Fibroblast of gingiva (primary cell): ENCODE measurements around the gene RNF138.
"Not testable (repeated sequence)": the region's sequence is repeated elsewhere in the genome, so short reads cannot be mapped to it uniquely, and the experiment has no call there.

Experiments used
- DNase-seq: peaks from one replicate; pipeline ENCODE4 v3.0.0-alpha.2; 2011; ENCODE audit warnings: low read depth

The RNF138 gene

DNA sequence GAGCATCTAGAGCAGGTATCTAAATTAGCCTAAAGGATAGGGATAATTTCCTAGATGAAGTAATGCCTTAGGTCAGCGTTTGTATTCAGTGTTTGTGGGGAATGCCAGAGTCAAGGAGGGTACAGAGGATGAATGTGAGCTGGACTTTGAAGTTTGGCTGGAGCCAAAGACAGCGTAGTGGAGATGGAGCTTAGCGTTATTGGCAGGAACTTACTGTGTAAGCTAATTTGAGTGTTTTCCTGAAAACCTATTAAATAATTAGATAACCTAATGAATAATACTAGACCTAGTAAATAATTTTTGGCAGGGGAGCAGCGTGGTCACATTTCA lies 4.2 kb downstream of the RNF138 start:
- no peak for DNase-seq

DNA sequence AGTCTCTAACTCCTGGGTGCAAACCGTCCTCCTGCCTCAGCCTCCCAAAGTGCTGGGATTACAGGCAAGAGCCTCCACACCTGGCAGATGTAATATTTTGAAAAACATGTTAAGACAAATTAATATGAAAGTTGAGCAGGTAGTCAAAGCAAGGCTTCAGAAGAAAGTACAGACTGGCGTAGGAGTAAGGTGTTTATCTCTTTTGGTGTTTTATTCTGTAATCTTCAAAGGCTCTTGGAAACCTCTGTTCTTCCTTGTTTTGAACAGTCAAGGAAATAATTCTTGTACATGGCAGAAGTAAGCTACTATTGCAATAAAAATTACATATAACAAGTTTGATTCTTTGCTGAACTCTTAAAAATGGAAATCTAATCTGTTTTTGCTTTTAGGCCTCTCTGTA lies 5.3 kb downstream of the RNF138 start:
- DNase-seq: no peak

DNA sequence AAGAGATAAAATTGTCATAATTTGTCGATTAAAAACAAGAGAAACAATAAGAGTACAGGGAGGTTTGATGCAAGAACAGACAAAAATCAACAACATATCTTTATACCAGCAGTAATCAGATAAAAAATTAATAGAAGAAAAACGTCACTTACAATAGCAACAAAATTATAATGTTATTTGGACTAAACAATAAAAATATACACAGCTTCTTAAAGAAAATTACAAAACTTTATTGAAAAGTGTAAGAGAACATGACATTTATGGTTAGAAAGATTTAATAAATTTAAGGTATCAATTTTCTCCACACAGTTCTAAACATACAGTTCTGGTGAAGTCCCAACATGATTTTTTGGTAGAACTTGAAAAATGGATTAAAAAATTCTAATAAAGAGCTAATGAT lies 12.8 kb downstream of the RNF138 start:
- no peak for DNase-seq

DNA sequence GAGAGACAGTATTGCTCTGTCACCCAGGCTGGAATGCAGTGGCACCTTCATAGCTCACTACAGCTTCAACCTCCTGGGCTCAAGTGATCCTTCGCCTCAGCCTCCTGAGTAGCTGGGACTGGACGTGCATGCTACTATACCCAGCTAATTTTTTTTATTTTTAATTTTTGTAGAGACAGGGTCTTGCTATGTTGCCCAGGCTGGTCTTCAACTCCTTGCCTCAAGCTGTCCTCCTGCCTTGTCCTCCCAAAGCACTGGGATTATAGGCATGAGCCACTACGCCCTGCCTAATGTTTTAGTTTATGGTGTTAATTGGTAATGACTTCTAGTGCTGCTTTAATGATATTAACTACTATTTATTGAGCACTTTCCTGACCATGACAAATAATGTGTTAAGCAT lies 18.3 kb downstream of the RNF138 start:
- no peak for DNase-seq

DNA sequence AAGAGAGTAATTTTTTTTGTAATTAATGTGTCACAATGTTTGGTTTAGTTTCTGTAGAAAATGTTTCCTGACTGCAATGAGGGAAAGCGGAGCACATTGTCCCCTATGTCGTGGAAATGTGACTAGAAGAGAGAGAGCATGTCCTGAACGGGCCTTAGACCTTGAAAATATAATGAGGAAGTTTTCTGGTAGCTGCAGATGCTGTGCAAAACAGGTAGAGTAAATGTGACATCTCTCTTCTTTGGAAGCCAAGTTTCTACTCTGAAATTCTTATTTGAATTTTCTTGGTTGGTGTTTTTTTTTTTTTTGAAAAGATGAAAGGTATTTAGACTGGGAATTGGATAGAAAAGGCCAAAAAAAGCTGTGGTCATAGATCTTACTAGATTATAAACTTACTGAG lies 20.0 kb downstream of the RNF138 start:
- no peak for DNase-seq

DNA sequence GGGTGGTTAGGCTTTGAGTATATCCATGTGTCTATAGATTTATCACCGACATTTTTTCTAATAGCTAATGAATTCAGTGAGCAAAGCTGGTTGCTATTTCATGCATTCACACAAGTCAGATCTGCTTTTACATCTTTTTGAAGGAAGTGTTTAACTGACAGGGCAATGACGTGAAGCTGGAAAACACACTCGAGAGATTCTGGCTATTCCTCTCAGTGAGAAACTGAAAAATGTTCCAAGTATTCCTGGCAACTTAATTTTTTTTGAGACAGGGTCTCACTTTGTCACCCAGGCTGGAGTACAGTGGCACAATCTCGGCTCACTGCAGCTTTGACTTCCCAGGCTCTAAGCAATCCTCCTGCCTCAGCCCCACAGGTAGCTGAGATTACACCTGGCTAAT lies 21.2 kb downstream of the RNF138 start:
- DNase-seq: no peak

DNA sequence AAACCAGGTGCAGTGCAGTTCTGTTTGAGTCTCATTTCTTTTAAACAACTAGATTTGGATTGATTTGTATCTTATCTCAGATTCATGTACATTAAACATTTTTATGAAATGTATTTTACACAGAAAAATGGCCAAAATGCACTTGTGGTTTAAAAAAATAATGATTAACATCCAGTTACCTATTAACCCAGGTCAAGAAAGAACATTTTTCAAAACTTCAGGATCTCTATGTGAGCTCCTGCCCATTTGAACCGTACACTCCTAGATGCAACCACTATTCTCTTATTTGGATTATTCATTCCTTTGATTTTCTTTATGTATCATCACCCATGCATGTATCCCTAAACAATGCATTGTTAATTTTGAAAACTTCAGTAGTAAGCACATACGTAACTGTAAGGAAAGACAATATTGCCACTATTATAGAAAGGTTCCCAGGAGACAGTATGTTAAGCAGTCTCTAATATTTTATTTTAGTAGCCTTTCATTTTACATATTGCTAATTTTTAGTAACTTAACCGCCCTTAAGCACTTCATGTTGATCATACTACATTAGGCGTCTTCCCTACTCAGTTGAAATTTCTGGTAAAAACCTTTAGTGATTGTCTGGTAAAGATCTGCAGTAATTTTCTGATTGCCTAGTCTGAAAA lies 22.7 kb downstream of the RNF138 start:
- DNase-seq: no peak

DNA sequence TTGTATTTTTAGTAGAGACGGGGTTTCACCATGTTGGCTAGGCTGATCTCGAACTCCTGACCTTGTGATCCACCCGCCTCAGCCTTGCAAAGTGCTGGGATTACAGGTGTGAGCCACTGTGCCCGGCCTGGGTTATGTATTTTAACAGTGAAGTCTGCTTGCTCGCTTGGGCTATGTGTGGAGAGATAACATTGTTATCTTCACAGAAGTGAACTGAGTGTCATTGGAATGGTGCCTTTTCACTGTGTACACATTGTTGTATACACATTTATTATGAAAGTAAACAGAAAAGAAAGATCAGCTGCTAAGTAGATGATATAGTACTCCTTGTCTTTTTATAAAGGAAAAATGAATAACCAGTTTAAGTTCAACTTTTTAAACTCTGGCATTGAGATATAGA lies 30.4 kb downstream of the RNF138 start:
- no peak for DNase-seq

DNA sequence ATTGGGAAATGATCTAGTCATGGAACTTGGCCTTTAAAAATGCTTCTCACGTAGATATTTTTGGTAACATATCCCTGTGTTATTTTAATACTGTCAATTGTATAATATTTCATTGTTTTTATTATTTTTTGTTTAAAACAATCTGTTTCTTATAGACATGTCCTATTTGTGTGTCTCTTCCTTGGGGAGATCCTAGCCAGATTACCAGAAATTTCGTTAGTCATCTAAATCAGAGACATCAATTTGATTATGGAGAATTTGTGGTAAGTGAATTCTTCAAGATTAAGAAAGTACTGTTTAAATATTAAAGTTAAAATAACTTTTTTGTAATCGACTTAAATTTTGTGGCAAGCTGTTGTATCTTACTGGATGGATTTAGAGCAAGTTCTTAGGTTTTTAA lies 34.9 kb downstream of the RNF138 start:
- DNase-seq: peak; percentile 7

DNA sequence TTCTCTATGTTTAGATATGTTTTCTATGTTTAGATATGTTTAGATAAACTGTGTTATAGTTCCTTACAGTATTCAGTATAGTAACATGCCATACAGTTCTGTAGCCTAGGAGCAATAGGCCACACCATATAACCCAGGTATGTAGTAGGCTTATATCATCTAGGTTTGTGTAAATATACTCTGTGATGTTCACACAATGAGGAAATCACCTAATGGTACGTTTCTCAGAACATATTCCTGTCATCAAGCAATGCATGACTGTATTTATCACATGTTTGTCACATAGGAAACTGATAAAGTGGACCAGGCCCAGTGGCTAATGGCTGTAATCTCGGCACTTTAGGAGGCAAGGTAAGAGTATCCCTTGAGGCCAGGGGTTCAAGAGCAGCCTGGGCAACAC lies 44.0 kb downstream of the RNF138 start:
- no peak for DNase-seq

DNA sequence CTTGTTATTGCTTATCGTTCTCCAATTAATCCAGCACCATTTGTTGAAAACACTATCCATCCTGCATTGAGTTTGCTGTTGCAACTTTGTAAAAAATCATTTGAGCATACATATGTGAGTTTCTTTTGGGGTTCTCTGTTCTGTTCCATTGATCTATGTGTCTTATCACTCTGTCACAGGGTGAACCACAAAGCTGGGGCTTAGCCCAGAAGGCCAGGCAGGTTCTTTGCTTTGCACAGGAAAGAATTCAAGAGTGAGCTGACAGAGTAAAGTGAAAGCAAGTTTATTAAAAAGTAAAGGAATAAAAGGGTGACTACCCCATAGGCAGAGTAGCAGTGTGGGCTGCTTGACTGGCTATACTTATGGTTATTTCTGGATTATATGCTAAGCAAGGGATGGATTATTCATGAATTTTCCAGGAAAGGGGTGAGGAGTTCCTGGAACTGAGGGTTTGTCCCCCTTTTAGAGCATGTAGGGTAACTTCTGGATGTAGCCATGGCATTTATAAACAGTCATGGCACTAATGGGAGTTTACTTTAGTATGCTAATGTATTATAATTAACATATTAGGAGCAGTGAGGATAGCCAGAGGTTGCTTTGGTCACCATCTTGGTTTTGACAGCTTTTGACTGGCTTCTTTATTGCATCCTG lies 46.8 kb downstream of the RNF138 start:
- DNase-seq: no peak

DNA sequence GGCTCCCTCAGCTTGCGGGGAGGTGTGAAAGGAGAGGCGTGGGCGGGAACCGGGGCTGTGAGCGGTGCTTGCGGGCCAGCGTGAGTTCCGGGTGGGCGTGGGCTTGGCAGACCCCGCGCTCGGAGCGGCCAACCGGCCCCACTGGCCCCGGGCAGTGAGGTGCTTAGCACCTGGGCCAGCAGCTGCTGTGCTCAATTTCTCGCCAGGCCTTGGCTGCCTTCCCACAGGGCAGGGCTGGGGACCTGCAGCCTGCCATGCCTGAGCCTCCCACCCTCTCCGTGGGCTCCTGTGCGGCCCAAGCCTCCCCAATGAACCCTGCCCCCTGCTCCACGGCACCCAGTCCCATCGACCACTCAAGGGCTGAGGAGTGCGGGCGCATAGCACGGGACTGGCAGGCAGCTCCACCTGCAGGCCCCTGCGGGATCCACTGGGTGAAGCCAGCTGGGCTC lies 48.2 kb downstream of the RNF138 start:
- DNase-seq: no peak

DNA sequence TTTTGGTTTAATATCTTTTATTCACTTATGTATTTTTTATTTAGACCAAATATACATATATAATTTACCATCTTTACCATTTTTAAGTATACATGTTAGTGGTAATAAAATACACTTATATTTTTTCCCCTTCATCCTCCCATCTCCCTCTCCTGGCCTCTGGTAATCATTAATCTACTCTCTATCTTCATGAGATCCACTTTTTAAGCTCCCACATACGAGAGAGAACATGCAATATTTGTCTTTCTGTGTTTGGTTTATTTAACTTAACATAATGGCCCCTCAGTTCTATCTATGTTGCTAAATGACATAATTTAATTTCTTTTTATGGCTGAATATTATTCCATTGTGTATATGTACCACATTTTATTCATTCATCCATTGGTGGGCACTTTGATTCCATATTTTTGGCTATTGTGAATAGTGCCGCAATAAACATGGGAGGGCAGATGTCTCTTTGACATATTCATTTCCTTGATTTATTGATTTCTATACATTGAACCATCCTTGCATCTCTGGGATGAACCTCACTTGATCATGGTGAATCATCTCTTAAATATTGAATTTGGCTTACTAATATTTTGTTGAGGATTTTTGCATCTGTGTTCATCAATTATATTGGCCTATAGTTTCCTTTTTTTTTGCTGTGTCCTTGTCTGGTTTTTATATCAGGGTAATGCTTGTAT lies 56.7 kb downstream of the RNF138 start:
- no peak for DNase-seq

DNA sequence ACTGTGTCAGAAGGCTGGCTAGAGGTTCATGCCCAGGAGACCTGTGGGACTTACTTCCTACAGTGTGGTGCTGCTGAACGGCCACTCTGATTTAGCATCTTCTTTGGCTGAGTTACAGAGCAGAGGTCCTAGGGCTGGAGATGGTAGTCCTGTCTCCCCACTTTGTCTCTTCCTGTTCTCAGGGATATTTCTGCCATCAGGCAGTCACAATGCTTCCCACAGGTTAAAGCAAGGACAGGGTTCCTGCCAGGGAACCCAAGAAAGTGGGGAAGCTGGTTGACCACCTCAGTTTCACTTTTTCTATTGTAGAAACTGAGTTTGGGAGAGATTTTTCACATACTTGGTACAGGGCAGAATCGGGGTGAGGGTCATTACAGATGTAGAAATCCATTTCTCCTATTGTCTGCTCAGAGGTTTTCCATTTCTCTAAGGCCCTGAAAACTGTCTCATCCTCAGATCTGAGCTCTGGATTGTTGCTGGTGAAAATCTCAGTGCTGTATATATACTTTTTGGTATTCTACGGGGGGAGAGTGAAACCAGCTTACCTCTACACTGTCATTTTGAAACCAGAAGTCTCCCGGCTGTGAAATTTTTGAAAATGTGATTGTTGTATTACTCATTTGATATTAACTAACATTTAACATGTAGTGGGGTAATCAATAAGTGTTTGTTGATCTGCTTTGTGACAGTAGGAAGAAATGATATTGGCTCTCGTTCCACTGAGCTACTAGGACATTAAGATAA lies 61.2 kb downstream of the RNF138 start:
- no peak for DNase-seq

DNA sequence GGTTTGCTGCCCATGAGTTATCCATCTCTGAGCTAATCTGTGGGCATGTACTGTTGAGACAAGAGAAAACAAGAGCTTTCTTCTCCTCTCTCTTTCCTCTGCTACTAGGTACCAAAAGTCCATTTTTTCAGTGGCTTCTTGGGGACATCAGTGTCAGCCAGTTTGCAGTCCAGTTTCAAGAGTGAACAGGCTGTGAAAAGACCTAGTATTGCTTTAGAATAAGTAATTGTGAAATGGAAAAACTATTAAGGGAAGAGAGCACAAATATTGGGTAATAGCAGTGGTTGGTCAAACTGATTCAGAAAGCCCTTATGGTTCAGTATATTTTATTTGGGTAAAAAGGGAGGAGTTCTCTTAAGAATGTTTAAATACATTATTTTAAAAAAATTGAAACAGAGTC lies 65.2 kb downstream of the RNF138 start:
- DNase-seq: no peak

DNA sequence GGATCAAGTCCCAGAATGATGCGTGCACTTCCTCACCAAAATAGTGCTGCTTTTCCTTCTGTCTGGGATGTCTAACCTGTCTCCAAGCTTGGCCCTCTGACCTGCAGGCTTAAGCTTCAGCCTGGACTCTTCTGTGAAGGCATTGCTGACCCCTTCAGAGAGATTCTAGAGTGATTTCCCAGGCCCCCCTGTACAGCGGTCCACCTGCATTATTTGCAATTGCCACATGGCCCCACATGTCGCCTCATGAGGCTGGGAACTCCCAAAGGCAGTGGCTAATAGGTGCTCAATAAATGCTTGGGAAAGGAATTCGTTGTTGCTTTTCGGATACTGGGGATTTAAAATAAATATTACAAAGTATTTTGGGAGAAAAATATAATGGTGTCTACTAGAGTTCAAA lies 65.9 kb downstream of the RNF138 start:
- no peak for DNase-seq

DNA sequence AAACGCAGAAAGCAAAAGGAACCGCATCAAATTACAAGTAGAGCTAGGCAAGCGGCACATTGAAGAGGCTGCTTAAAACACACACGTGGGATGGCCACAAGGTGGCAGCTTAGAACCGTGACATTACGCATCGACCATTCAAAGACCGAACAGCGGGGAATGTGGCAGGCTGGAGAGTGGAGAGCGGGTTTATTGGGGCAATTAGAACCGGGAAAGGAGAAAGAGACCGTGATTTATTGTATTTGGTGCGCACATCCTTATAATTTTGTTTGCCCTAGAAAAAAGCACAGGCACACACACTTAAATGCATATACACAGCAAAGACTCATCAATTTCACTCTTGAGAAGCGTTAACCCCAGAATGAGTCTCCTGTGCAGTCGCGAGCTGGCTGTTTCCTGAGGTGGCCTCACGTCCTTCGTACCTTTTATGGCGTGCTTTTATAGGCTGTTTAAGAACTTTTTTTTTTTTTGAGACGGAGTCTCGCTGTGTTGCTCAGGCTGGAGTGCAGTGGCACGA lies 66.5 kb downstream of the RNF138 start:
- peak; percentile 82 for DNase-seq

DNA sequence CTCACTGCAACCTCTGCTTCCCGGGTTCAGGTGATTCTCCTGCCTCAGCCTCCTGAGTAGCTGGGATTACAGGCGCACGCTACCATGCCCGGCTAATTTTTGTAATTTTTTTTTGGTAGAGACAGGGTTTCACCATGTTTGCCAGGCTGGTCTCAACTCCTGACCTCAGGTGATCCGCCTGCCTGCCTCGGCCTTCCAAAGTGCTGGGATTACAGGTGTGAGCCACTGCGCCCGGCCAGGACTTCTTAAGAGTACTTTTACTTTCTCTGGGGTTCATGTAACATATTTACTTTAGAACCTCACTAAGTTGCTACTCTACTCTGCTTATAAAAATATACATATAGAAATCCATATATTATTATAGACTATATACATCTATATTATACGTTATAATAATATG lies 67.0 kb downstream of the RNF138 start:
- DNase-seq: not testable (repeated sequence)

DNA sequence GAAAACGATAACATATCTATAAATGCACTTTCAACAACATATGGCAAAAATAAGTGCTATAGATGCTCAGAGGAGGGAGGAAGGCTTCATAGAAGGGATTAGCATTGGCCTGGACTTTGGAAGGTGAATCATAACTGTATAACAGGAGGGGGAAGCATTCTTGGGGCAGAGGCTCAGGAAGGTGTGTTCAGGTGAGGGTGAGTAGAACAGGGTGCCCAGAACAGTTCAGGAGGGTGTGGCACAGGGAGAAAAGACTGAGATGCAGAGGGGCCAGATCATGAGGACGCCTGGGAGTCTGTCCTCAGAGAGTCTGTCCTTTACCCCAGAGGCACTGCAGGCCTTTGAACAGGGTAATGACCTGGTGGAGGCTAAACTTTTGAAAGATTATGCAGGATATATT lies 68.9 kb downstream of the RNF138 start:
- no peak for DNase-seq

DNA sequence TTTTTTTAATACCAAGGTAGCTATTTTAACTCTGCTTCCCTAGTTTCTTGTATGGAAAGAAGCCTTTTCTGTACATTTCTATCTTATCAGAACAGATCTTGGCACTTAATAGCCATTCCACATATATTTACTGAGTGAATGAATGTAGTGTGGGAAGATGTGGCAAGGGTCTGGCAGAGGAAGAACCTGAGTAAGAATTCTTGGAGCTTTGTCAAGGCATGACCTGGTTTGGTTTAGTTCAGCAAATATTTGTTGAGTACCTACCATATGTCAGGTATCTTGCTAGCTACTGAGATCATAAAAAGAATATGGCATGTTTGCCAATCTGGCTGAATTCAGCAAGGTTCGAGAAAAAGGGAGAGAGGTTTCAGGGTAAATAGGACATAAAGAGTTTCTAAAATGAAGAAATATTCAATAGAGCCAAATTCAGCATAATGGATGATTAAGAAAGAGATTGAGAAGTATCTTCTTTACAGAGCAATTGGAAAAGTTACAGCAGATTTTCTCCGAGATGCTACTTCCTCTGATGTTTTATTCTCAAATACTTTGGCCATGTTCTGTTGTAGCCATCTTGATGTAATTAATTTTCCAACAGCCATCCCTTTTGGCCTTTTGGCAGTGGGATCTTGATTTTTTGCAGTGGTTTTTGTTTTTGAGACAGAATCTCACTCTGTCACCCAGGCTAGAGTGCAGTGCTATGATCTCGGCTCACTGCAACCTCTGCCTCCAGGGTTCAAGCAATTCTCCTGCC lies 76.5 kb downstream of the RNF138 start:
- DNase-seq: no peak

DNA sequence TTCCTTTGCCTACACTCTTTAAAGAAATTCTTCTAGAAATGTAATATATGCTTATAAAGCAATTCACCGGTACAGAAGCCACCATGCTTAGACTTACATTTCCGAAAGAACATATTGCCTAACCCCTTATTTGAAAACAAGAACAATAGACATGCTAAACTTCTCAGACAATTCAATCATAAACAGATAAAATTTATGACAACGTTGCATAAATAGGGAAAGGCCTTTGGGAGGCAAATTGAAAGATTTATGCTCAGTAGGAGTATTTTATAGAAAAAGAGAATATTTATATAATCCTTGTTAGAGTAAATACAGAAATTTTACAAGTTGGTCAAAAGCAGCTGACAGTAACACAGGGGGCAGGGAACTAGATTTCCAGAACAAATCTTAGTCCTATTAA lies 82.0 kb downstream of the RNF138 start:
- DNase-seq: no peak

DNA sequence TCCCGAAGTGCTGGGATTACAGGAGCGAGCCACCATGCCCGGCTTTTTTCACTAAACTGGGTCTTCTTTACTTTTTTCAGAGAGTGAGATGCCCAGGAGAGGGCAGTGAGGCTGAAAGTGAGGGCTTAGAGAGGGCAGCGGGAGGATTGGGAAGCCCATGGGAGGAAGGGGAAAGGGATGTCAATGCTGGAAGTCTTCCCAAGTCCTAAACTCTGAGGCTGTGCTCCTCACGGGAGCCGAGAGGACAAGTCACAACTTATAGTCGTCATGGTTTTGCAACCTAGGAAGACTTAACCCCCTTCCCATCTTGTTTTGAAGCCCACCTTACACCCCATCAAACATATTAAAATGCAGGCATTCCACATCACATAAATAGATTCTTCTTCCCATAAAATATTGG lies 83.0 kb downstream of the RNF138 start:
- DNase-seq: no peak
